H1 (cell line): ENCODE results near the gene SMIM24. TPM values are rescaled to one million over a fixed set of nuclear protein-coding genes. Genes with fewer than 3 reads are reported as not detected.
A peak's percentile ranks its signal among the peaks of the same experiment; 100 is the strongest.

Experiments
- BACH1 ChIP-seq: IDR thresholded peaks from 2 replicates; pipeline ENCODE4 v1.6.1; 2012; ENCODE audit warnings: low read length, improper control_type of control experiment
- GABPA ChIP-seq: IDR thresholded peaks from 2 replicates; pipeline ENCODE4 v1.6.1; 2011; ENCODE audit warnings: mild to moderate bottlenecking, low read length, moderate library complexity, borderline replicate concordance; ENCODE audit not compliant: insufficient read depth
- HDAC2 ChIP-seq, 2 experiments: fragments of 300-600 bp in 1 of 2; sonication (generic) in 1 of 2; IDR thresholded peaks; 2 replicates each; pipeline ENCODE4 v1.6.1; 2011 to 2012; ENCODE audit warnings: low read depth in 2 of 2, low read length in 2 of 2, mild to moderate bottlenecking in 2 of 2, moderate library complexity in 2 of 2, borderline replicate concordance in 1 of 2, inconsistent platforms in 1 of 2
- SUZ12 ChIP-seq: fragments of 200-600 bp; sonication (generic); IDR thresholded peaks from 2 replicates; pipeline ENCODE4 v1.6.1; 2012; ENCODE audit warnings: mild to moderate bottlenecking, inconsistent platforms, low read length, moderate library complexity, mixed read lengths
- TAF1 ChIP-seq: IDR thresholded peaks from 2 replicates; pipeline ENCODE4 v1.6.1; 2011; ENCODE audit warnings: mild to moderate bottlenecking, low read depth, low read length
- YY1 ChIP-seq: IDR thresholded peaks from 2 replicates; pipeline ENCODE4 v1.6.1; 2011; ENCODE audit warnings: low read depth, mild to moderate bottlenecking, low read length
- polyA plus RNA-seq, 7 experiments: library from polyadenylated mRNA; depleted of rRNA in 3 of 7; stranded (reverse) in 5 of 7; unstranded in 2 of 7; fragments of >200 nt in 5 of 7; fragments of 200-250 nt in 2 of 7; gene quantifications; 1 replicate in 5 of 7; 2 replicates in 1 of 7; 4 replicates in 1 of 7; pipeline versions ENCODE4 v1.2.1 to v1.2.3, GENCODE V29; 2011 to 2013; ENCODE audit warnings: missing spikeins in 2 of 7, mixed read lengths in 2 of 7
- total RNA-seq: library from RNA; stranded (reverse); fragmentation: NEBNext Ultra II Directional; extraction: Animal tissue kit (Norgen Biotek cat#: 25700); gene quantifications from 2 replicates; pipeline ENCODE4 v1.2.1, GENCODE V29; 2021

SMIM24 gene
- total and polyA plus RNA-seq, 2 of the 8 experiments (the other 6 are each of a cell fraction or from before 2014, with no cell fraction given): 3.8 to 4.5 TPM

GRCh38 chr19:3518255-3518654 is 37.9 kb upstream of the SMIM24 start (continued):
- TF ChIP-seq TAF1 (0 out of 2 replicates have a peak, but pooled peaks have one; percentile 30), YY1 (0 out of 2 replicates have a peak, but pooled peaks have one; percentile 8), SUZ12 (no peak), HDAC2 (IDR thresholded peaks at IDR 0.05; ENCODE audit: borderline replicate concordance in 1 of 2, low read depth in 2 of 2, low read length in 2 of 2) (0 out of 4 replicates have a peak, but pooled peaks of 1 of the 2 experiments have one; percentile 57), GABPA (0 out of 2 replicates have a peak, but pooled peaks have one; percentile 45), BACH1 (no peak)
